Activated T-cell treated with anti-CD3 and anti-CD28 coated beads for 24 hours (primary cell): ENCODE data around the gene U2AF2.

Experiments used
- DNase-seq: peaks from one replicate; pipeline ENCODE4 v3.0.0-alpha.2; 2020; ENCODE audit warnings: low read depth

Gene U2AF2

GRCh38 chr19:55656988-55657747 is 2.3 kb downstream of the U2AF2 start:
- no peak for DNase-seq

- DNase-seq: no peak
These were observed 4.1 kb downstream of the U2AF2 start for GRCh38 chr19:55658846-55659459.

GRCh38 chr19:55659822-55660221 is 5.0 kb downstream of the U2AF2 start:
- no peak for DNase-seq

- no peak for DNase-seq
These were observed 5.6 kb downstream of the U2AF2 start for GRCh38 chr19:55660404-55660803.

GRCh38 chr19:55660991-55661390 is 6.2 kb downstream of the U2AF2 start:
- no peak for DNase-seq

GRCh38 chr19:55661826-55662225 is 7.0 kb downstream of the U2AF2 start:
- no peak for DNase-seq

GRCh38 chr19:55663846-55664536 is 9.2 kb downstream of the U2AF2 start:
- DNase-seq: no peak

GRCh38 chr19:55666343-55667005 is 11.6 kb downstream of the U2AF2 start:
- no peak for DNase-seq

- DNase-seq: no peak
These were observed 12.2 kb downstream of the U2AF2 start for GRCh38 chr19:55667006-55667381.

GRCh38 chr19:55667511-55667910 is 12.7 kb downstream of the U2AF2 start:
- no peak for DNase-seq

- DNase-seq: no peak
These were observed 13.1 kb downstream of the U2AF2 start for GRCh38 chr19:55667958-55668357.

GRCh38 chr19:55668603-55669348 is 13.9 kb downstream of the U2AF2 start:
- no peak for DNase-seq

GRCh38 chr19:55669418-55670279 is 14.8 kb downstream of the U2AF2 start:
- DNase-seq: no peak

GRCh38 chr19:55670280-55671053 is 15.6 kb downstream of the U2AF2 start:
- no peak for DNase-seq

- DNase-seq: no peak
These were observed 16.2 kb downstream of the U2AF2 start for GRCh38 chr19:55671054-55671378.

- no peak for DNase-seq
These were observed 17.6 kb downstream of the U2AF2 start for GRCh38 chr19:55672418-55672817.

- DNase-seq: no peak
These were observed 18.6 kb downstream of the U2AF2 start for GRCh38 chr19:55673465-55673864.

GRCh38 chr19:55673889-55674288 is 19.1 kb downstream of the U2AF2 start:
- DNase-seq: no peak

- no peak for DNase-seq
These were observed 19.6 kb downstream of the U2AF2 start for GRCh38 chr19:55674459-55674840.
